HCEC 1CT (cell line): ENCODE results near the gene TOR1AIP1.
"Not testable (repeated sequence)": the region's sequence is repeated elsewhere in the genome, so short reads cannot be mapped to it uniquely, and the experiment has no call there.

Source experiments
- DNase-seq: peaks from one replicate; pipeline ENCODE4 v3.0.0-alpha.2; 2017

Gene TOR1AIP1, protein sequence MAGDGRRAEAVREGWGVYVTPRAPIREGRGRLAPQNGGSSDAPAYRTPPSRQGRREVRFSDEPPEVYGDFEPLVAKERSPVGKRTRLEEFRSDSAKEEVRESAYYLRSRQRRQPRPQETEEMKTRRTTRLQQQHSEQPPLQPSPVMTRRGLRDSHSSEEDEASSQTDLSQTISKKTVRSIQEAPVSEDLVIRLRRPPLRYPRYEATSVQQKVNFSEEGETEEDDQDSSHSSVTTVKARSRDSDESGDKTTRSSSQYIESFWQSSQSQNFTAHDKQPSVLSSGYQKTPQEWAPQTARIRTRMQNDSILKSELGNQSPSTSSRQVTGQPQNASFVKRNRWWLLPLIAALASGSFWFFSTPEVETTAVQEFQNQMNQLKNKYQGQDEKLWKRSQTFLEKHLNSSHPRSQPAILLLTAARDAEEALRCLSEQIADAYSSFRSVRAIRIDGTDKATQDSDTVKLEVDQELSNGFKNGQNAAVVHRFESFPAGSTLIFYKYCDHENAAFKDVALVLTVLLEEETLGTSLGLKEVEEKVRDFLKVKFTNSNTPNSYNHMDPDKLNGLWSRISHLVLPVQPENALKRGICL

DNA sequence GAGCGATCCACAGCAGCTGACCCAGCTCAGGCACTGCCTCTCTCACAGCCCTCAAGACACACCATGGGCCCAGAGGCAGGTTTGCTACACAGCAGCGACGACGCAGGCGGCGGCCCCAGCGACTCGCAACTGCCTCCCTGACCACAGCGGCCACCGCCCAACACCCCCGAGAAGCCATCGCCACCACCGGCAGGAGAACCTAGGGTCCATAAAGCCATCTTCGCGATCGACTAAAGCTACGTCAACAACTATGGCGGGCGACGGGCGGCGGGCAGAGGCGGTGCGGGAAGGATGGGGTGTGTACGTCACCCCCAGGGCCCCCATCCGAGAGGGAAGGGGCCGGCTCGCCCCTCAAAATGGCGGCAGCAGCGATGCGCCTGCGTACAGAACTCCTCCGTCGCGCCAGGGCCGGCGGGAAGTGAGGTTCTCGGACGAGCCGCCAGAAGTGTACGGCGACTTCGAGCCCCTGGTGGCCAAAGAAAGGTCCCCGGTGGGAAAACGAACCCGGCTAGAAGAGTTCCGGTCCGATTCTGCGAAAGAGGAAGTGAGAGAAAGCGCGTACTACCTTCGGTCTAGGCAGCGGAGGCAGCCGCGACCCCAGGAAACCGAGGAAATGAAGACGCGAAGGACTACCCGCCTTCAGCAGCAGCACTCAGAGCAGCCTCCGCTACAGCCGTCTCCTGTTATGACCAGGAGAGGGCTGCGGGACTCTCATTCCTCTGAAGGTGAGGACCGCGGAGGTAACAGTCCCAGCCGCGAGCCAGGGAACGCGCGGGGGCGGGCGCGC lies at the start of gene TOR1AIP1:
Gene TOR1AIP1 (plus strand): TSS at position 33 of the 787 bp plus-strand sequence. CDS start 218 bp downstream, at position 251.
- peak; percentile 98 for DNase-seq

DNA sequence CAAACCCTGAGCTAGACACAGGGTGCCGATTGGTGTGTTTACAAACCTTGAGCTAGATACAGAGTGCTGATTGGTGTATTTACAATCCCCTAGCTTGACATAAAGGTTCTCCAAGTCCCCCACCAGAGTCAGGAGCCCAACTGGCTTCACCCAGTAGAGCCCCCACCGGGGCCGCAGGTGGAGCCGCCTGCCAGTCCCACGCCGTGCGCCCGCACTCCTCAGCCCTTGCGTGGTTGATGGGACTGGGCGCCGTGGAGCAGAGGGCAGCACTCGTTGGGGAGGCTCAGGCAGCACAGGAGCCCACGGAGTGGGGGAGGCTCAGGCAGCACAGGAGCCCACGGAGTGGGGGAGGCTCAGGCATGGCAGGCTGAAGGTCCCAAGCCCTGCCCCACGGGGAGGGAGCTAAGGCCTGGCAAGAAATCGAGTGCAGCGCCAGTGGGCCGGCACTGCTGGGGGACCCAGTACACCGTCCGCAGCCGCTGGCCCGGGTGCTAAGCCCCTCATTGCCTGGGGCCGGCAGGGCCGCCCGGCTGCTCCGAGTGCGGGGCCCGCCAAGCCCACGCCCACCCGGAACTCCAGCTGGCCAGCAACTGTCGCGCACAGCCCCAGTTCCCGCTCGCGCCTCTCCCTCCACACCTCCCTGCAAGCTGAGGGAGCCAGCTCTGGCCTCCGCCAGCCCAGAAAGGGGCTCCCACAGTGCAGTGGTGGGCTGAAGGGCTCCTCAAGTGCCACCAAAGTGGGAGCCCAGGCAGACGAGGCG lies 45.2 kb upstream of the TOR1AIP1 start:
- not testable (repeated sequence) for DNase-seq

DNA sequence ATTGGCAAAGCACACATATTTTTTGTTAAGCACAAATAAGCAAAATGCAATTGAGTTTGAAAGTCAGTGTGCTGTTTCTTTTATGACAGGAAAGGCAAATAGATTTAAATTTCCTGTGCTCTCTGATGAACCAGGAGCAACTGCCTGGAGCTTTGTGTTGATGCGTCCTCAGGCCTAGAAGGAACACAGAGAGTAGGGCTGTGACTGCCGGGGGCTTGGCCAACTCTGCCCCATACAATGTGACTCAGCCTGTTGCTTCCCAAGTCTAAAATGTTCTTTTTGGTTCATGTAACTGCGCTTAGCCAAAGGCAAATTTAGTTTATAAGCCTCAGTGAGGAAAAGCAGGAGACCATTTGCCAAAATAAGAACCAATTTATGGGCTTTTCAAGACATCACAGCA lies 42.0 kb upstream of the TOR1AIP1 start:
- DNase-seq = no peak

DNA sequence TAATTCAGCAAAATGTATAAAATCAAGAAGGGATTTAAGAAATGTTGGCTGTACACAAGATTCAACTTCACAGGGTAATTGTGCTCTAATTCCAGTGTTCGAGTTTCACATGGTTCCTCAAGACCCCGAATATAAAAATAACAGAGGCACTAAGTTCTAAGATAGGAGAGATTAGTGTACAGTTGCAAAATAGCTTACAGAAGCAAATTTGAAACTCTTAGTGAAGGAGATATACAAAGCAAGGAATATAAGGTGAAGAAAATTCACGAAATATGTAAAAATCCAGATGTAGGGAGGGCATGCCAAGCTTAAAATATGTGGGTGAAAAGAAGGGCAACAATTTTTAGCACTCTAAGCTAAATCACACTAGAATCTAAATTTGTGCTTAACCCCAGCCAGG lies 33.9 kb upstream of the TOR1AIP1 start:
- DNase-seq = no peak

DNA sequence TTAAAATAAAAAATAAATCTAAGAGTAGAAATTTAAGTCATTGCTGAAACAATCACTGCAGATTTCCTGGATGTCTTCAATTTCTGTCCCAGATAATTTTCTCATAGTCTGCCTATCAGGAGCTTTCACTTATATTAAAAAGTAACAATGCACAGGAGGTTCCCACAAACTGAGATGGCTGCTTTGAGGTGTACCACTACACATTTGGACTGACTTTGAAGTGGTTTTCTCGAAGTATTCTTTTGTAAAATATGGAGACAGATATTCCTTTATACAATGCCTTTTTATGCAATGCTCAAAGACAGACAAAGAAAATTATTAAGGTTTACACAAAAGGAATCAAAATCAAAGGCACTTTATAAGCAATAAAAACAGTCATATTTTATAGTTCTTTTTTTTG lies 29.0 kb upstream of the TOR1AIP1 start:
- DNase-seq = no peak

DNA sequence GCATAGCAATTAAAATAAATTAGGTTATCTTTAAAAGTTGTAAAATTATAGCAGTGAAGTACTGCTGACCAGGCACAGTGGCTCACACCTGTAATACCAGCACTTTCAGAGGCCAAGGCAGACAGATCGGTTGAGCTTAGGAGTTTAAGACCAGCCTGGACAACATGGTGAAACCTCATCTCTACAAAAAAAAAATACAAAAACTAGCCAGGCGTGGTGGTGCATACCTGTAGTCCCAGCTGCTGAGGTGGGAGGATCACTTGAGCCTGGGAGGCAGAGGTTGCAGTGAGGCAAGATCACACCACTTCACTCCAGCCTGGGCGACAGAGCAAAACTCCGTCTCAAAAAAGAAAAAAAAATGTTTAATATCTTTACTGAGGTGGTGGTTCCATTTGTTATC lies 26.3 kb upstream of the TOR1AIP1 start:
- DNase-seq = not testable (repeated sequence)

DNA sequence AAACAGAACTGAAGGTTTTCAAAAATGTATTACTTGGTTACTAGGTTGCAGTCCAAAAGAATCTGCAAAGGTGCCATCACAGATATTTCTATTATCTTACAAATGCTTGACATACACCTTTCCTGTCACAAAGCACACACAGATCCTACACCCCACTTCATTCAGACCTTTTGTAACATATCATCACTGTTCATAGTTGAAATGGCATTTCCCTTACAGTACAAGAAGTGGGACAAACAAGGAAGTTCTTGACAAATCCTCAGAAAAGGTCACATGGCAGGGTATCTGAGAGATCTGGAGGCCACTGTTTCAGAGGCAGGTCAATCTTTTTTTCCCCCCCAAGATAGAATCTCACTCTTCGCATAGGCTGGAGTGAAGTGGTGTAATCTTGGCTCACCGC lies 25.8 kb upstream of the TOR1AIP1 start:
- DNase-seq = no peak

DNA sequence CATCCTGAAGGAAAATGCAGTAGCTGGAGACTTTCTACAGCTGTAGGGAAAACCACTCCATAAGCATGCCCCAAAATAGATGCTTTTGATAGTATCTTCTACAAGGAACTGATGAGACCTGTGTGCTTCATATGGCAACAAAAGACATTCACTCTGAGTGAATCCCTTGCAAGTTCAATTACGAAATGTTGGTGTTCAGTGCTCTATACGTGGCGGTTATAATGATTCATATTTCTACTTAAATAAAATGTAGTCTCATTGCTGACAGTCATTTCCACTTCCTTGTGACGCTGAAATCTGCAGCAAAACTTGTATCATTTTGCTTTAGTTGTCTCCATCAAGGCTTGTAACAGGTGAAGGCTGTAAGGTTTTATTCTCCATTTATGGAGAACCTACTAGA lies 25.1 kb upstream of the TOR1AIP1 start:
- DNase-seq = no peak

DNA sequence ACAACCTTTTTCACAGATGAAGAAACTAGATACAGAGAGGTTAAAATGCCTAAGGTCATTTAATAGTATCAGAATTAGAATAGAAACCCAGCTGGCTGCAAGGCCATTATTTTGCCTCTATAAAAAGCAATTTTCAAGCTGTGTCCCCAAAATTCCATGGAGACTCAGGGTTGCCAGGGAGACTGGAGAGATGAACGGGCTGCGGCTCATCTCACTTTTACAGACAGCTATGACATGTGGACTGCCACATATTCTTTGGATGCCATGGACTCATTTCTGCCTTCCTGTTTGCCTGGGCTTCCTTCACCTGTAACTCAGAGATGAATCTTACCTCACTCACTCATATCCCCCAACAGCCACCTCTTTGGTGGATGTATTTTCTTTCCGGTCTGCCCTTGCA lies 21.4 kb upstream of the TOR1AIP1 start:
- DNase-seq = no peak

DNA sequence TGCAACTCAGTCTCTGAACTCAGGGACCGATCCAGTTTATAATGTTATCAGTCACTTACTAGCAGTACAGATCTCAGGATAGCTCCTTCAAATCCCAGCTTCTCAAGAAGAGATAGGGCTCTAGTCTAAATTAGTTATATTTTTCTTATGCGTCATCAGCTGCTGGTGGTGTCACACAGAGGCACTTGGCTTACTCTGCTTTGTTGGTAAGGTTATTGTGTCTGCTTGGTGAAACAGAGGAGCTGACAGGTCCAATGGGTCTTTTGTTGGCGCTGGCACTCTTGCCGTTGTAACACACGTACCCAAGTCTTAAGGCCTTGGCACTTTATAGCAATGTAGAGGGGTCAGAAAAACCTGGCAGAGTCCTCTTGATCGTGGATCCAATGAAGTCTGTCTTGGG lies 16.7 kb upstream of the TOR1AIP1 start:
- no peak for DNase-seq

DNA sequence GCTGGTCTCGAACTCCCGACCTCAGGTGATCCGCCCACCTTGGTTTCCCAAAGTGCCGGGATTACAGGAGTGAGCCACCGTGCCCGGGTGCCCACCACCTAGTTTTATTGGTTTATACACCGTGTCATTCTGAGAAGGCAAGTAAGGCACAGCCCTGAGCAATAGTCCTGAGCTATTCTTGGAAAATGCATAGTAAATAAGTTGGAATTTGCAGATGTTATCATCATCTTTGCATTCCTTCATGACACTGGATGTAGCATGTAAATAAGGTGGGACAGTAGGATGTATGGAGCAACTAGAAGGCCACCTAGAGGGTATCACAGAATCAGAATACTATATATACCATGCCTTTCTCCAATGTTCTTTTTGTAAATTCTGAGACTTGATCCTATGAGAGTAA lies 15.5 kb upstream of the TOR1AIP1 start:
- DNase-seq = no peak

DNA sequence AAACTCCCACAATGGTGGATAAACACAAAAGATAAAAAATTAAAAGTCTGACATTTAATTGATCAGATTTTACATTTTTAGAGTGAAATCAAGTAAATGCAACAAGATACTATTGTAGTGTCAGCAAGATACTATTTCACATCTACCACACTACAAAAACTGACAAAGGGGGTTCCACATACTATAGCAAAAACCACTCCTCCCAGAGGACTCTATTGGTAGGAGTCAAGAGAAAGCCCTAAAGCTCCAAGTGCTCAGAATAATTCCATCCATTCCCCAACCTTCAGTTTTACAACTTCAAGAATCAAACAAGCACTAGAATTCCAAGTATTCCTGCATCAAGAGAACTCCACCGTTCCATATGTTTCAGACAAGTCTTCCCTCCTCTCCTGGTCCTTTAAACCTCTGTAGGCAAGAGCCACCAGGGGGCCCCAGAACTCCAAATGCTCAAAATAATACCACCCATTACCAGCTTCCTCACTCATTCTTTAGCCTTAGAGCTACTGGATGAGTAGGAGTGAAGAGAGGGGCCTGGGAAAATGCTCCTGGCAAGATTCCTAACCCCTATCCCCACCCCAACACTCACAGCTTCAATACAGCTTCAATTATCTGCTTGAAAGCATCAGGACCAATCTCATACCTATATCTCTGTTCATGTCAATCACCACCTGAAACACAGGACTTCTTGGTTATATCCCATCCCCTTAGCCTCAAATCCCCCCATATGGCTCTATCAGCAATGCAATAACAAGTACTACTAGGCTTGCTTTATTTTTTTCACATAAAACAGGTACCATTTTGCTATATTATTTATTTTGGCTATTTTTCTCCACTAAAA lies 14.4 kb upstream of the TOR1AIP1 start:
- peak; percentile 49 for DNase-seq

DNA sequence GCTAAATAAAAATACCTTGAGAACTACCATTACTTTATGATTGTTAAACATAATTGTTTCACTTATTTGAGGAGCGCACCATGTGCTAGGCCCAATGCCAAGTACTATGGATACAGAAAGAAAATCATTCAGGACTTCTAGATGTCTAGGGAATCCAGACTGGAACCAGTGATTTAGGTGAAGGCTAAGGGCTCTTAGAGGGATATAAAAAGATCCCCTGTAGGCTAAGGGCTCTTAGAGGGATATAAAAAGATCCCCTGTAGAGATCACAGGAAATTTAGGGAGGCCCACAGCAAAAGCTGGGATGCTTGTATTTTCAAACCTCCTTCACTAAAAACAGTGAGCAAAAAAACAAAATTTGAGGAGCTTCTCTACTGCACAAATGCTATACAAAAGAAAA lies 11.2 kb upstream of the TOR1AIP1 start:
- DNase-seq = no peak

DNA sequence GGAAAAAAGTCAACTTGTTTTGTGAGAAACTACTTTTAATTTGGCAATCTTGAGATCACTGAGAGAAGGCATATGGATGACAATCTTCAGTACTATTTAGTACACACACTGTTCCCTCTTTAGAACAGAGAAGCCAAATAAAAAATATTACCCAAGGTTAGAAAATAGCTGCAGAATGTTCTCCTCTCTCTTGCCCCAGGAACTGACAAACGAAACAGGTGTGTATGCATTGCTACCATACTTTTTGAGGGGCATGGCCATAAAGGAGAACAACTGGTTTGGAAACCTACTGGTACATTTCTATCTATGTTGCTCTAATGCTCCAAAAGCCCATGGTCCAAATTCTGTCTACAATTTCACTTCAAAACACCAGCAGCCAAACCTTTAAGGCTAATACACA lies 10.1 kb upstream of the TOR1AIP1 start:
- no peak for DNase-seq

DNA sequence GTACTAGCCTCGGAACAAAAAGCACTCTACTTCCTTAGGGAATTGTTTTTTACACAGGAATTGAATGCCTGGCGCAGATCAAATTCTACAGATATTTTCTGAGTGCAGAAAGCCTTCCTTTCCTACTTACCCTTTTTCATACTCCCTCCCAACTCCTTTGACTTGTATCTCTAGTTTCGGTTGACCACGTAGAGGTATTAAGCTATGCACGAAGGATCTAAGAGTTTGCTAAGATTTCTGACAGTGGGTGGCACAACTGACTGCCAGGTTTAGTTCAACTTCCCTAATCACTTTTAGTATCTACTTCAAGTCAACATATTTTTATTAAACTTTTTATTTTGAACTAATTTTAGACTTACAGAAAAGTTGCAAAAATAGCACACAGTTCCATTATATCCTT lies 9.5 kb upstream of the TOR1AIP1 start:
- DNase-seq = no peak

DNA sequence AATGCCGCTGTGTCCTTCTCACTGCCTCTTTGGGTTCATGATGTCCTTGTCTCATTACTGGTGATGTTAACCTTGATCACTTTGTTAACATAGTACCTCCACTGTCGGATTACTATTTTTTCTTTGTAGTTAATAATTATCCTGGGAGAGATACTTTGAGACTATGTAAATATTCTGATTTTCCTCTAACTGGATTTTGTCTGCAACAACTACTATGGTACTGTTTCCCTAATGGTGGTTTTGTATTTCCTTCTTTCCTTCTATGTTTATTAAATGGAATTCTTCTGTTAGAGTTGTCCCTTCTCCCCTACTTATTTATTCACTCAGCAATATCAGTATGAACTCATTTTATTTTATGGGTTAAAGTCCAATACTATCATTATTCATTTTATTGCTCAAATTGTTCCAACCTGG lies 8.6 kb upstream of the TOR1AIP1 start:
- DNase-seq = no peak

DNA sequence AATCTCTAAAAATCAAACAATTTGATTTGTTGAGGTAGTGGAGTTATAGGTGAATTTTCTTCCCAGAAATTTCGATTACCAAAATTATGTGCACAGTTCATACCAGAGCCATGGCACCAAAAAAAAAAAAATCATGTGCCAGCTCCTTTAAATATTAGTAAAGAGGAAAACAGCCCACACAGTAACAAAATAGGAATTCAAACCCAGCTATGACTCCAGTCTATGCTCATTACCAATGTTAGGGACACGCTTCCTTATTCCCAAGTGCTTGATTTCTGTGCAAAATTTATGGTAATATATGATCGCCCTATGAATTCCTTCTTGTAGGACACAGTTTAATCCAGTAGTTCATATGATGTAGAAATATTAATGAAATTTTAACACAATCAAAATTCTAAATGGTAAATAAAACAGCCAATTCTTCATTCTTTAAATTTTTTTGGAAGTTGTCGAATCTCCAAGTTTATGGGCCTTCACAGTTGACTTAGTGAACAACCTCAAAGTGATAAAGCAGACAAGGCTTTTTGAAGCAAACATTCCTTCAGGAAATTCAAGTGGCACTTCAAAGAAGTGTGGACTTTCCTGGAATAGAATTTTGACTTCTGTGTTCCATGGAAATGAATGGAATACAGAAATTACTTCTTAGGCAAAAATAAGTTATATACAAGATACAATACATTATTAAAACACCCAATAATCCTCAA lies 6.3 kb upstream of the TOR1AIP1 start:
- DNase-seq = no peak

DNA sequence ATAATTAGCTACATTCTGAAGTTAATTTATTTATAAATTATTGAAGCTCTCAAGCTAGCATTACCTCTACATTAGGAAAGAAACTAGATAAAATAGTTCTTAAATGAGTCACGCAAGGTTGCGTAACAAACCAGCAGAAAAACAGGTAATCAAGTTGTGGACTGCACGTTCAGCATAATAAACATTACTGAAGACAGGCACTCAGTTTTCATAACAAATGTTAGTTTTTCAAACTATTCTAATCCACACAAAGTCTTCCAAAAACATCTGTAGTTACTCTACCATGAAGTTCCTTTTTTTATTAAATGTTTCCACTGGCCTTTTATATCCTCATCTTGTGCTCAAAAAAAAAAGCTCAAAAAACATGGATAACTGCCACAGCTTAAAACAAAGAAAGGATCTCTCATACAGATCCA lies 5.8 kb upstream of the TOR1AIP1 start:
- DNase-seq = no peak

DNA sequence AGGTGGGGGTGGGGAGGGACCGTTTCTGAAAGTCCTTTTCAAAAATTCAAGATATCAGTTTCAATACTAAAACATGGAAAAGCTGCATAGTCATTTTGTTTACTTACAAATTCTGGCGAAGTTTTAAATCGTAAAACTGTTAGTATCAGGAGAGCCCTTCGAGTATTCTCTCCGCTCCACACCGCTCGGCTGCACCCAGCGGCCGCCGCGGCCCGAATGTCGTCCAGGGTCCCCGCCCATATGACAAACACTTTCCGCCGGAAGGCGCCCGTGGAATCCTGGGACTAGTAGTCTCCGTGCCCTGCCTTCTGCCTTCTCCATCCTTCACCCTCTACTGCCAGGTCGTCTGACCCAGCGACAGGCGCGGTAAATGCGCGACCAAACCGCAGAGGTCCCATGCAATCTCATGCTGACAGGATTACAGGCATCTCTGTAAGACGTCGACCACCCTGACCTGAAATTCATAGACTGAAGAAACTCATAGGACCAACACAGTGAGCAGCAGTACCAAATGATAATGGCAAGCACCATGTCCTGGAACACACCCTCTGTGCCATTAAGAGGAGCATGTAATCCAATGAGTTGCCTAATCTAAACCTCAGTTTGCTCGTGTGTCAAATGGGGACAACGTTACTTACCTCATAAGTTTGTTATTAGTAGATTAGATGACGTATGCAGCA lies 4.4 kb upstream of the TOR1AIP1 start, which contains the start of gene TOR1AIP2:
Gene TOR1AIP2 (minus strand): TSS at position 218 of the 680 bp plus-strand sequence. CDS start 25,138 bp downstream, outside the sequence.
- DNase-seq = peak; percentile 82

DNA sequence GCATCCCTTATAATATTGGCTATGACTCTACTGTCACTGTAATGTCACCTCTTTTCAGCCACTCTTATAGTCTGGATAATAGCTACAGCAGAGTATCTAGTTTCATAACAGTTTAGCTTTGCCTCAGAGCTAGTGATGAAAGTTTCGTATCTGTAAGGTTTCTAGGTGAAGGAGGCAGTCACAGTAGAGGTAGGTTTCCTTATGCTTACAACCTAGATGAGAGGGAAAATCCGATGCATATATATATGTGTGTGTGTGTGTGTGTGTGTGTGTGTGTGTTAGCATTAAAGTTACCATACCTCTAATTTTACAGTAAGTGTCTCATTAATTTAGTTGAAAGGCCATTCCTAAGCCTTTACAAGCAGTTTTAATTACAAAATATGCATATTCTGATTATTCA lies 2.3 kb upstream of the TOR1AIP1 start:
- no peak for DNase-seq
